RWPE2 (cell line): Measurements from ENCODE around the gene CD2.
"Not testable (repeated sequence)": the region's sequence is repeated elsewhere in the genome, so short reads cannot be mapped to it uniquely, and the experiment has no call there.

Source experiments
- ATAC-seq: fragments of 200-7000 bp; cut with Tn5 transposase; 3 replicates; pipeline ENCODE4 v1.9.1; 2021; ENCODE audit warnings: low read depth
- DNase-seq: peaks from one replicate; pipeline ENCODE4 v3.0.0-alpha.2; 2020; ENCODE audit warnings: low spot score
- H3K27ac ChIP-seq: fragments of 450-650 bp; 2 replicates; pipeline ENCODE4 v1.5.1; 2017; ENCODE audit warnings: mild to moderate bottlenecking; ENCODE audit not compliant: poor library complexity, severe bottlenecking
- H3K27me3 ChIP-seq: fragments of 250-450 bp; sonication (Bioruptor Pico); 2 replicates; pipeline ENCODE4 v1.5.1; 2021; ENCODE audit warnings: mild to moderate bottlenecking, moderate library complexity; ENCODE audit not compliant: insufficient read depth, poor library complexity, severe bottlenecking
- H3K36me3 ChIP-seq: fragments of 250-450 bp; sonication (Bioruptor Pico); 2 replicates; pipeline ENCODE4 v1.5.1; 2020; ENCODE audit warnings: low read depth, mild to moderate bottlenecking, moderate library complexity
- H3K4me1 ChIP-seq: fragments of 250-450 bp; sonication (Bioruptor Pico); 2 replicates; pipeline ENCODE4 v1.5.1; 2021; ENCODE audit warnings: mild to moderate bottlenecking, moderate library complexity; ENCODE audit not compliant: insufficient read depth, poor library complexity, severe bottlenecking
- H3K4me3 ChIP-seq: fragments of 250-450 bp; sonication (Bioruptor Pico); 2 replicates; pipeline ENCODE4 v1.5.1; 2021; ENCODE audit warnings: mild to moderate bottlenecking, moderate library complexity; ENCODE audit not compliant: severe bottlenecking
- H3K9me3 ChIP-seq: fragments of 250-450 bp; sonication (Bioruptor Pico); 2 replicates; pipeline ENCODE4 v1.5.1; 2021; ENCODE audit warnings: mild to moderate bottlenecking, moderate library complexity; ENCODE audit not compliant: severe bottlenecking
- CTCF ChIP-seq: fragments of 450-650 bp; IDR thresholded peaks from one replicate; pipeline ENCODE4 v1.5.1; 2017; ENCODE audit warnings: mild to moderate bottlenecking, moderate library complexity; ENCODE audit not compliant: poor library complexity, severe bottlenecking

CD2 gene

GRCh38 chr1:116751146-116751545 lies 3.1 kb upstream of the CD2 start:
- ATAC-seq (no peak), DNase-seq (no peak)
- H3K27me3 ChIP-seq: no peaks in the 10 kb centered on the region
- peaks cover 1% of the 10 kb centered on the region for H3K9me3 ChIP-seq
- peaks cover 2% of the 10 kb centered on the region for H3K4me1 ChIP-seq
- TF ChIP-seq CTCF: no peak
- no peaks in the 10 kb centered on the region for H3K36me3 ChIP-seq
- no peak overlapping the region for H3K27ac ChIP-seq
- H3K4me3 ChIP-seq: no peak overlapping the region

GRCh38 chr1:116751621-116752020 lies 2.6 kb upstream of the CD2 start:
- H3K36me3 ChIP-seq: no peaks in the 10 kb centered on the region
- H3K9me3 ChIP-seq: peaks cover 1% of the 10 kb centered on the region
- H3K27ac ChIP-seq: no peak overlapping the region
- peaks cover 2% of the 10 kb centered on the region for H3K4me1 ChIP-seq
- no peaks in the 10 kb centered on the region for H3K27me3 ChIP-seq
- DNase-seq (no peak), ATAC-seq (no peak)
- H3K4me3 ChIP-seq: no peak overlapping the region
- no peak for TF ChIP-seq CTCF

GRCh38 chr1:116753312-116753711 lies 918 bp upstream of the CD2 start:
- ATAC-seq (no peak), DNase-seq (no peak)
- TF ChIP-seq CTCF: no peak
- peaks cover 2% of the 10 kb centered on the region for H3K4me1 ChIP-seq
- no peaks in the 10 kb centered on the region for H3K27me3 ChIP-seq
- H3K27ac ChIP-seq: no peak overlapping the region
- H3K36me3 ChIP-seq: no peaks in the 10 kb centered on the region
- H3K9me3 ChIP-seq: no peaks in the 10 kb centered on the region
- H3K4me3 ChIP-seq: no peak overlapping the region

GRCh38 chr1:116755066-116755465 lies 836 bp downstream of the CD2 start:
- Histone ChIP-seq H3K36me3 (no peaks in the 10 kb centered on the region), H3K27ac (no peak overlapping the region), H3K27me3 (no peaks in the 10 kb centered on the region), H3K9me3 (no peaks in the 10 kb centered on the region), H3K4me3 (no peak overlapping the region), H3K4me1 (peaks cover 2% of the 10 kb centered on the region)
- TF ChIP-seq CTCF: no peak
- DNase-seq: no peak
- ATAC-seq: no peak

GRCh38 chr1:116755681-116756080 lies 1.5 kb downstream of the CD2 start:
- H3K9me3 ChIP-seq: no peaks in the 10 kb centered on the region
- H3K36me3 ChIP-seq: no peaks in the 10 kb centered on the region
- H3K27me3 ChIP-seq: no peaks in the 10 kb centered on the region
- no peak overlapping the region for H3K27ac ChIP-seq
- TF ChIP-seq CTCF: no peak
- H3K4me1 ChIP-seq: peaks cover 2% of the 10 kb centered on the region
- ATAC-seq (no peak), DNase-seq (no peak)
- no peak overlapping the region for H3K4me3 ChIP-seq

GRCh38 chr1:116756092-116756491 lies 1.9 kb downstream of the CD2 start:
- H3K4me1 ChIP-seq, ATAC-seq, H3K4me3 ChIP-seq, H3K27ac ChIP-seq, H3K9me3 ChIP-seq, DNase-seq, H3K36me3 ChIP-seq, H3K27me3 ChIP-seq: not testable (repeated sequence)

- not testable (repeated sequence) for H3K27ac ChIP-seq, H3K27me3 ChIP-seq, DNase-seq, ATAC-seq, H3K4me1 ChIP-seq, H3K36me3 ChIP-seq, H3K9me3 ChIP-seq, H3K4me3 ChIP-seq
Observed at GRCh38 chr1:116758456-116758815, 4.2 kb downstream of the CD2 start.
